Lower leg skin (tissue), 4 donors: ENCODE results near the gene NFASC. TPM values are rescaled to one million over a fixed set of nuclear protein-coding genes. Genes with fewer than 3 reads are reported as not detected.

ENCODE experiments used
- DNase-seq, 2 donors: peaks; one replicate each; pipeline ENCODE4 v3.0.0-alpha.2; 2019; ENCODE audit warnings: low spot score in 2 of 2
- H3K4me3 ChIP-seq: fragments of 200-600 bp; sonication (generic); 2 replicates; pipeline ENCODE4 v1.5.1; 2017; ENCODE audit warnings: mild to moderate bottlenecking, low read depth; ENCODE audit not compliant: poor library complexity, severe bottlenecking
- POLR2A ChIP-seq, 2 donors: fragments of 450-650 bp; IDR thresholded peaks; one replicate each; pipeline ENCODE4 v1.6.1; 2016 to 2017; ENCODE audit warnings: antibody characterized with exemption in 2 of 2, mild to moderate bottlenecking in 1 of 2, moderate library complexity in 1 of 2
- WGBS, 2 donors: methylation state at CpG; one replicate each; pipeline ENCODE4 v1.1.5; 2018; 5-methylcytosine and 5-hydroxymethylcytosine counted together
- intact Hi-C: fragments of 100-400 bp; cut with DNase I; formaldehyde crosslinking; loops from one replicate; pipeline ENCODE4 v1.15.0; 2023; ENCODE audit warnings: low total_unique reads
- total RNA-seq, 4 donors: library from RNA; depleted of rRNA; stranded (reverse); fragments of >200 nt; gene quantifications; one replicate each; pipeline ENCODE4 v1.1.0, GENCODE V29; 2016
- TF ChIP-seq, protein P1 (sequence below), 3 donors: fragments of 450-650 bp; IDR thresholded peaks; one replicate each; pipeline ENCODE4 v1.5.1; 2016; ENCODE audit warnings: antibody characterized with exemption in 3 of 3, mild to moderate bottlenecking in 3 of 3, moderate library complexity in 2 of 3

NFASC gene
- total RNA-seq, 4 donors from 2014 or later: 10.2 to 17.2 (median 14.2) TPM

DNA sequence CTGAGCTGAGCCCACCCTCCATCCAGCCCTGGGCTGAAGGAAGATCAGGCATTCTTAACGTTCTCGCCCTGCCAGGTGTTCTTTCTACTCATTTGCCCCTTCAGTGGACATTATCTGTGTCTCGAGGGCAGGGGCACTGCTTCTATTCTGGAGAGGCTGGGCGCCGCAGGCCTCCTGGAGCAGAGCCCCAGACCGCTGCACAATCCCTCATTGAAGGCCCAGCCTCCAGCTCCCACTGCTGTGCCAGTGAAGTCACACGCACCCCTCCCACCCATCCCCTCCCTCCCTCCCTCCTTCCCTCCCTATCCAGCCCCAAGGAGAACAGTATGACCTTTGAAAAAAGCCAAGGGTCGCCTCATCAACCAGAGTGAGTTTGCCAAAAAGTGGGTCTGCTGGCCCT, 76.7 kb downstream of the NFASC start:
- intact Hi-C loops: no loop called here
- TF ChIP-seq, protein P1, sequence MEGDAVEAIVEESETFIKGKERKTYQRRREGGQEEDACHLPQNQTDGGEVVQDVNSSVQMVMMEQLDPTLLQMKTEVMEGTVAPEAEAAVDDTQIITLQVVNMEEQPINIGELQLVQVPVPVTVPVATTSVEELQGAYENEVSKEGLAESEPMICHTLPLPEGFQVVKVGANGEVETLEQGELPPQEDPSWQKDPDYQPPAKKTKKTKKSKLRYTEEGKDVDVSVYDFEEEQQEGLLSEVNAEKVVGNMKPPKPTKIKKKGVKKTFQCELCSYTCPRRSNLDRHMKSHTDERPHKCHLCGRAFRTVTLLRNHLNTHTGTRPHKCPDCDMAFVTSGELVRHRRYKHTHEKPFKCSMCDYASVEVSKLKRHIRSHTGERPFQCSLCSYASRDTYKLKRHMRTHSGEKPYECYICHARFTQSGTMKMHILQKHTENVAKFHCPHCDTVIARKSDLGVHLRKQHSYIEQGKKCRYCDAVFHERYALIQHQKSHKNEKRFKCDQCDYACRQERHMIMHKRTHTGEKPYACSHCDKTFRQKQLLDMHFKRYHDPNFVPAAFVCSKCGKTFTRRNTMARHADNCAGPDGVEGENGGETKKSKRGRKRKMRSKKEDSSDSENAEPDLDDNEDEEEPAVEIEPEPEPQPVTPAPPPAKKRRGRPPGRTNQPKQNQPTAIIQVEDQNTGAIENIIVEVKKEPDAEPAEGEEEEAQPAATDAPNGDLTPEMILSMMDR (IDR thresholded peaks at IDR 0.05): no peak
- no peak for TF ChIP-seq POLR2A (IDR thresholded peaks at IDR 0.05)
- WGBS, 2 donors: 80 to 95% methylated on average over 8 of the region's 8 CpGs
- DNase-seq: no peak
- no peak overlapping the region for H3K4me3 ChIP-seq

DNA sequence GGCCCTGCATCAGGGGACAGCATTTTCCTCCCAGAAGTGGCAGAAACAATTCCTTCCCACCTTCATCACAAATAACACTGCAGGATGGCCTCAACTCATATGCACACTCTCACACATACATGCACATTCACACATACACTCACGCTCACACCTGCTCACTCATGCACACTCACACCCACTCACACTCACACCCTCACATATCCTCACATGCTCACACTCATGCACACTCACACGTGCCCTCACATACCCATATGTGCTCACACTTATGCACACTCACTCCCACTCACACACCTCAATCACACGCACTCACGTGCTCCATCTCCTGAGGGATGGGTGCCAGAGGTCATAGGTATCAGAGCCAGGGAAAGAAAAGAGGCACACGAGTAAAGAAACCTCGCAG, 77.1 kb downstream of the NFASC start:
- H3K4me3 ChIP-seq: no peak overlapping the region
- DNase-seq: no peak
- 66 to 85% methylated on average over 6 of the region's 6 CpGs for WGBS, 2 donors
- intact Hi-C loops: no loop called here
- TF ChIP-seq, protein P1 (IDR thresholded peaks at IDR 0.05): no peak

DNA sequence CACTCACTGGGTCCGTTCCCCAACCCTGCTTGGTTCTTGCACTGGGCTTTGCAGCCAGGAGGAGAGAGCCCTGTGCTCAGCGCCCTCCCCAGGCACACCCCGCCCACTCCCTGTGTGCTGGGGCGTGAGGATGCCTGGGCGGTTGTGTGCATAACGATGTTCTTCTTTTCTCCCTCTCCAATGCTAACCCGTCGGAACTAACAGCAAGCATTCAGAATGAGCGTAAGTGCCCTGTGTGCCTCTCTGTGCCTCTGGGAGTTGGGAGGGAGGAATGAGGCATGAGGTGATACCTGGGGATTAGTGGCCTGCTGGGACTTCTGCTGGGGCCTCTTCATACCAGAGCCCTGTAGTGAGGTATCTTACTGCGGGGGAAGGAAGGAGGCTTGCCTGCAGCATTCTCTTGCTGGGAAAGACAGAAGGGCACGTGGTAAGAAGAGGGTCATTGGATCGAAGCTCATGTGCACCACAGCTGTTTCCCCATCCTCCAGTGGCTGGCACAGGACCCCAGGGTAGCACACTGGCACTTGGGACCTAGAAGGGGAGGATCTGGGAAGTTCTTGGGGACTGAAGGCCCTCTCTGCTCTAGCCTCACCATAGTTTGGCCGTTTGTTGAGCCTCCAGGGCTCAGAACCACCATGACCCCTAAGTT, 79.8 kb downstream of the NFASC start:
- WGBS, 2 donors: 59 to 68% methylated on average over 13 of the region's 13 CpGs
- no peak for TF ChIP-seq POLR2A (IDR thresholded peaks at IDR 0.05)
- TF ChIP-seq, protein P1 (IDR thresholded peaks at IDR 0.05): no peak
- intact Hi-C loops: no loop called here
- no peak for DNase-seq
- no peak overlapping the region for H3K4me3 ChIP-seq

DNA sequence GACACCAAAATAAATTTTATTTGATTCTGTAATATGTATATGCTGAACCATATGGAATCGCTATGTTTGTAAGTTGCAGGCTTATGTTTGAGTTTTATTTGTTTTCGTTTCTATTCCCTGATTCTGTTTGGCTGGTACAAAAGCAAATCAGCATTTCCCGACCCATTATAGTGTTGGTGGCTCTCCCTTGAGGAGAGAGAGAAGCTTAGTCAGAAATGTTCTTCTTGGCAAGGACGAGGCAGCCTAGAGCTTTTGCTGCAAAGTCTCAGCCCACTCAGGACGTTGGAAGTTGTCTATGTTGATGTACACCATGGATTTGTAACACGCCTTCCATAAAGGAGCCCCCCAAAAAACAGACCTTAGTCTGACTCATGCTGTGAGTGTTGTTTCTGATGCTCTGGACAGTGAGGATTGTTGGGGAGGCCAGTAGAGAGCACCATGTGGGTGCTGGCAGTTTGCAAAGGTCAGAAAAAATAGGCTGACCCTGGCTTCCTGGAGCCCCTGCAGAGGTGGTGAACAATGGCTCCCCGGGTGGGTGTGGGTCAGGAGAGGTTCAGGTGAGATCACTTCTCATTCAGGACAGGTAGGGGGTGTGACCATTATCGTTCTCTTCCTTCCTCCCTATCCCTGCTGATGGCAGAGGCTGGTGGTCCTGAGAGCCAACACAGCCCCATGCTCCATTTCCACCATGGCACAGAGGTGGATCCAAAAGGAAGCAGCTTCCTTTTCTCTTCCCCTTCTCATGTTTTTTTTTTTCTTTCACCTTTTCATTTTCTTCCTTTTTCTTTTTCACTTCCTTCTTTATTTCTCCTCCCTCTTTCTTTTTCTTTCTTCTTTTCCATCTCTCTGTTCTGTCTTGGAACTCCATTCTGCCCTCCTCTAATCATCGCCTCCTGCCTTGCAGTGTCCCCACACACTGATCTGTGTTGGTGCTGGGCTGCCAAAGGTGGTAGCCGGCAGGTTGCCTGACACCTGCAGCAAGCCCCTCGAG, 88.0 kb downstream of the NFASC start:
- TF ChIP-seq, protein P1 (IDR thresholded peaks at IDR 0.05): no peak
- no peak for TF ChIP-seq POLR2A (IDR thresholded peaks at IDR 0.05)
- intact Hi-C loops: no loop called here
- no peak overlapping the region for H3K4me3 ChIP-seq
- WGBS, 2 donors: 73 to 76% methylated on average over 11 of the region's 11 CpGs
- DNase-seq: no peak

DNA sequence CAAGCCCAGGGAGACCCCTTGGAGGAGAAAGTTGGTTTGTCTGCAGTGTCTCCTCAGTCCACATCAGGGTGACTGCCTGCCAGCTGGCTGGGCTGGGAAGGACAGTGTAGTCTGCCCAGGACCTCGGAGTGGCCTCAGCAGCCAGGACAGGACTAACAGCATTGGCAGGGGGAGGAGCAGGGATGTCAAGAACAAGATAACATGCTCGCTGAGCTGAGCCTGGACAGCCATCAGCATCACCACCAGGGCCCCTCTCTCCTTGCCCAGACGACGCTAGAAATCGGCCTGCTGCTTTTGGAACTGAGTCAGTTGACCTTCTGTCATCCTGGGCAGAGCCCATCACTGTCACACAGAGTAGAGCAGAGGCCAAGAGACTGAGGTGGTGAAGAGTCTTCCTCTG, 88.7 kb downstream of the NFASC start:
- intact Hi-C loops: no loop called here
- DNase-seq: no peak
- no peak overlapping the region for H3K4me3 ChIP-seq
- WGBS, 2 donors: 48 to 57% methylated on average over 5 of the region's 5 CpGs
- TF ChIP-seq POLR2A (IDR thresholded peaks at IDR 0.05): no peak
- TF ChIP-seq, protein P1 (IDR thresholded peaks at IDR 0.05): no peak
